Stimulated activated CD8-positive, alpha-beta memory T cell treated with anti-CD3 and anti-CD28 coated beads, Interleukin-7, amount 100 ng/mL, for 4 hours (primary cell): ENCODE results near the gene KCNH5.

Experiments
- DNase-seq, 2 donors: peaks; one replicate each; pipeline ENCODE4 v3.0.0-alpha.2; 2020; ENCODE audit warnings: low read depth in 2 of 2

KCNH5 gene

GRCh38 chr14:62673014-62673755 is 372.1 kb downstream of the KCNH5 start:
- DNase-seq, result no peak

- DNase-seq, result no peak
These were observed 374.7 kb downstream of the KCNH5 start for GRCh38 chr14:62670526-62670925.

- no peak for DNase-seq
These were observed 377.8 kb downstream of the KCNH5 start for GRCh38 chr14:62667421-62667914.

GRCh38 chr14:62665286-62665685 is 380.0 kb downstream of the KCNH5 start:
- no peak for DNase-seq

GRCh38 chr14:62663456-62663821 is 381.8 kb downstream of the KCNH5 start:
- DNase-seq, result no peak

- DNase-seq, result no peak
These were observed 382.3 kb downstream of the KCNH5 start for GRCh38 chr14:62662811-62663455.

- DNase-seq, result no peak
These were observed 383.4 kb downstream of the KCNH5 start for GRCh38 chr14:62661818-62662217.

- DNase-seq, result no peak
These were observed 386.6 kb downstream of the KCNH5 start for GRCh38 chr14:62658631-62659030.

GRCh38 chr14:62657376-62657775 is 387.9 kb downstream of the KCNH5 start:
- no peak for DNase-seq

- DNase-seq, result no peak
These were observed 390.1 kb downstream of the KCNH5 start for GRCh38 chr14:62655166-62655565.

GRCh38 chr14:62654641-62655040 is 390.6 kb downstream of the KCNH5 start:
- DNase-seq, result no peak
